GM12878 (cell line): ENCODE data around the gene ADAMTS5. TPM values are rescaled to one million over a fixed set of nuclear protein-coding genes. Genes with fewer than 3 reads are reported as not detected.

Experiments used
- ATAC-seq: fragments of 200-7000 bp; cut with Tn5 transposase; 3 replicates; pipeline ENCODE4 v1.9.1; 2020; ENCODE audit warnings: mild to moderate bottlenecking, moderate library complexity
- BruUV-seq: library from RNA; stranded (reverse); fragments of 400-500 nt; replicated peaks from 2 replicates; lab custom pipeline; 2021; lab: Mats Ljungman, UMichigan
- CTCF ChIA-PET: fragments of 300-600 bp; sonication (Branson Sonifier 250); formaldehyde crosslinking; extraction: SDS; loops from one replicate; lab custom pipeline; 2021; ENCODE audit warnings: inconsistent platforms; lab: Yijun Ruan, JAX
- POLR2A ChIA-PET: fragments of 350-600 bp; formaldehyde crosslinking; extraction: SDS; loops from one replicate; lab custom pipeline; 2021; ENCODE audit warnings: inconsistent platforms; lab: Charles Lee
- RAD21 ChIA-PET: fragments of 300-600 bp; sonication (Branson Sonifier 250); formaldehyde crosslinking; loops from one replicate; lab custom pipeline; 2023; ENCODE audit warnings: antibody characterized with exemption; ENCODE audit not compliant: unreplicated experiment; lab: Charles Lee
- SMC1A ChIA-PET: fragments of 300-600 bp; sonication (Branson Sonifier 250); formaldehyde crosslinking; loops from one replicate; lab custom pipeline; 2023; ENCODE audit not compliant: unreplicated experiment, uncharacterized antibody; lab: Charles Lee
- DNase-seq: peaks from one replicate; pipeline ENCODE4 v3.0.0-alpha.2; 2011; ENCODE audit warnings: low read depth, low spot score
- FAIRE-seq: peaks from 3 replicates; lab custom pipeline; 2011; peaks lifted over from hg19 to GRCh38; lab: Jason Lieb, UNC
- H2AFZ ChIP-seq: 2 replicates; pipeline ENCODE4 v1.6.0; 2011; ENCODE audit warnings: low read depth, low read length, control low read depth; ENCODE audit not compliant: control insufficient read depth
- H3K27ac ChIP-seq: 2 replicates; pipeline ENCODE4 v1.5.1; 2011; ENCODE audit warnings: control low read depth; ENCODE audit not compliant: control insufficient read depth, insufficient read depth
- H3K27me3 ChIP-seq, 2 experiments: replicated peaks in 1 of 2; 2 replicates each; pipeline versions ENCODE4 v1.6.0 to v1.6.1; 2011; ENCODE audit warnings: low read length in 1 of 2; ENCODE audit not compliant: control insufficient read depth in 2 of 2, insufficient read depth in 2 of 2
- H3K36me3 ChIP-seq, 2 experiments: 2 replicates each; pipeline ENCODE4 v1.5.1; 2011; ENCODE audit warnings: low read length in 1 of 2; ENCODE audit not compliant: control insufficient read depth in 2 of 2, insufficient read depth in 2 of 2
- H3K4me1 ChIP-seq: 2 replicates; pipeline ENCODE4 v1.6.1; 2011; ENCODE audit warnings: mild to moderate bottlenecking, low read length, moderate library complexity, mixed read lengths; ENCODE audit not compliant: control insufficient read depth, insufficient read depth
- H3K4me2 ChIP-seq: 2 replicates; pipeline ENCODE4 v1.6.0; 2011; ENCODE audit warnings: control low read depth; ENCODE audit not compliant: control insufficient read depth, insufficient read depth
- H3K4me3 ChIP-seq: fragments of 200-600 bp; sonication (generic); 2 replicates; pipeline ENCODE4 v1.5.1; 2016
- H3K79me2 ChIP-seq: 2 replicates; pipeline ENCODE4 v1.6.0; 2011; ENCODE audit warnings: low read length; ENCODE audit not compliant: control insufficient read depth, insufficient read depth
- H3K9ac ChIP-seq: 2 replicates; pipeline ENCODE4 v1.8.0; 2011; ENCODE audit warnings: low read length, control low read depth, mixed read lengths; ENCODE audit not compliant: control insufficient read depth, insufficient read depth
- H3K9me3 ChIP-seq: replicated peaks from 3 replicates; pipeline ENCODE4 v1.5.1; 2011; ENCODE audit warnings: mild to moderate bottlenecking, low read length; ENCODE audit not compliant: control insufficient read depth, insufficient read depth
- H4K20me1 ChIP-seq: 2 replicates; pipeline ENCODE4 v1.6.0; 2011; ENCODE audit not compliant: control insufficient read depth, insufficient read depth
- ATF3 ChIP-seq: IDR thresholded peaks from 2 replicates; pipeline ENCODE4 v1.6.1; 2011; ENCODE audit warnings: low read depth, mild to moderate bottlenecking, low read length, moderate library complexity, borderline replicate concordance; ENCODE audit errors: extremely low read depth
- ATF7 ChIP-seq: fragments of 450-650 bp; IDR thresholded peaks from 2 replicates; pipeline ENCODE4 v1.6.1; 2016; ENCODE audit warnings: low read depth, mild to moderate bottlenecking
- ELK1 ChIP-seq: IDR thresholded peaks from 2 replicates; pipeline ENCODE4 v1.6.1; 2012; ENCODE audit warnings: low read depth, low read length, improper control_type of control experiment
- IKZF2 ChIP-seq, 2 experiments: fragments of 450-650 bp; IDR thresholded peaks; 2 replicates each; pipeline ENCODE4 v1.6.1; 2017; ENCODE audit warnings: mild to moderate bottlenecking in 2 of 2, moderate library complexity in 2 of 2
- MLLT1 ChIP-seq: fragments of 450-650 bp; IDR thresholded peaks from 2 replicates; pipeline ENCODE4 v1.6.1; 2016; ENCODE audit warnings: mild to moderate bottlenecking
- NFYA ChIP-seq: IDR thresholded peaks from 2 replicates; pipeline ENCODE4 v1.6.1; 2011; ENCODE audit warnings: low read depth, mild to moderate bottlenecking, low read length, improper control_type of control experiment, borderline replicate concordance
- PAX5 ChIP-seq: IDR thresholded peaks from 2 replicates; pipeline ENCODE4 v1.6.1; 2011; ENCODE audit warnings: low read depth, low read length, borderline replicate concordance
- POLR2A ChIP-seq: IDR thresholded peaks from 2 replicates; pipeline ENCODE4 v1.6.1; 2011; ENCODE audit warnings: low read depth, mild to moderate bottlenecking, low read length
- RAD51 ChIP-seq: fragments of 450-650 bp; IDR thresholded peaks from 2 replicates; pipeline ENCODE4 v1.6.1; 2016; ENCODE audit warnings: moderate library complexity, mild to moderate bottlenecking, inconsistent platforms
- SREBF2 ChIP-seq: IDR thresholded peaks from 2 replicates; pipeline ENCODE4 v1.6.1; 2012; ENCODE audit warnings: mild to moderate bottlenecking, low read length
- TAF1 ChIP-seq: IDR thresholded peaks from 2 replicates; pipeline ENCODE4 v1.6.1; 2011; ENCODE audit warnings: mild to moderate bottlenecking, low read depth, low read length, borderline replicate concordance
- USF2 ChIP-seq: IDR thresholded peaks from 2 replicates; pipeline ENCODE4 v1.6.1; 2011; ENCODE audit warnings: low read depth, low read length, improper control_type of control experiment, borderline replicate concordance
- WRNIP1 ChIP-seq: IDR thresholded peaks from 2 replicates; pipeline ENCODE4 v1.6.1; 2011; ENCODE audit warnings: low read depth, low read length, improper control_type of control experiment, borderline replicate concordance
- ZBED1 ChIP-seq: IDR thresholded peaks from 2 replicates; pipeline ENCODE4 v1.6.1; 2016; ENCODE audit warnings: borderline replicate concordance
- WGBS: methylation state at CpG from one replicate; pipeline ENCODE4 v1.1.6; 2016; ENCODE audit warnings: low lambda C conversion rate; ENCODE audit not compliant: insufficient replicate concordance, insufficient coverage; ENCODE audit errors: missing lambda C conversion rate; 5-methylcytosine and 5-hydroxymethylcytosine counted together
- in situ Hi-C: fragments of 300-500 bp; cut with MboI; formaldehyde crosslinking; loops from 9 replicates; pipeline ENCODE4 v1.14.3; 2018; ENCODE audit warnings: mixed read lengths
- intact Hi-C: fragments of 100-400 bp; cut with micrococcal nuclease; formaldehyde crosslinking; loops from one replicate; pipeline ENCODE4 v1.14.2; 2022; ENCODE audit not compliant: unreplicated experiment
- polyA plus RNA-seq, 11 experiments: library from polyadenylated mRNA; depleted of rRNA in 4 of 11; unstranded in 6 of 11; stranded (reverse) in 5 of 11; fragments of >200 nt; fragmentation: Nextera tagmentation in 4 of 11; fragmentation: Illumina TruSeq in 1 of 11; extraction: Ambion mirVana in 4 of 11; extraction: Trizol in 1 of 11; gene quantifications; 1 replicate in 1 of 11; 2 replicates in 10 of 11; pipeline versions ENCODE4 v1.2.1 to v1.2.3, GENCODE V29; 2011 to 2016; ENCODE audit warnings: inconsistent platforms in 2 of 11, missing spikeins in 2 of 11, low read depth in 1 of 11
- total RNA-seq, 4 experiments: library from RNA; depleted of rRNA in 3 of 4; stranded (reverse); fragments of >200 nt in 3 of 4; fragmentation: Illumina TruSeq in 1 of 4; extraction: Trizol in 1 of 4; gene quantifications; 2 replicates each; pipeline versions ENCODE4 v1.2.1 to v1.2.3, GENCODE V29; 2013 to 2021

ADAMTS5 gene
- total and polyA plus RNA-seq, 10 of the 15 experiments (the other 5 are each of a cell fraction or from before 2014, with no cell fraction given): not detected

GRCh38 chr21:26934383-26934782 lies 32.5 kb downstream of the ADAMTS5 start:
- Histone ChIP-seq H3K79me2 (no peaks in the 10 kb centered on the region), H3K27me3 (no peaks in the 10 kb centered on the region), H3K9me3 (no peaks in the 10 kb centered on the region), H3K4me2 (no peak overlapping the region), H3K27ac (no peak overlapping the region), H2AFZ (no peak overlapping the region), H3K9ac (no peak overlapping the region), H4K20me1 (no peaks in the 10 kb centered on the region), H3K4me3 (no peak overlapping the region), H3K36me3 (no peaks in the 10 kb centered on the region), H3K4me1 (no peaks in the 10 kb centered on the region)
- DNase-seq: no peak
- FAIRE-seq: no peak
- CTCF ChIA-PET: no interaction called here
- WGBS: 37% methylated on average over 11 of the region's 11 CpGs
- TF ChIP-seq SREBF2 (no peak), WRNIP1 (no peak), POLR2A (no peak), USF2 (no peak), RAD51 (no peak), IKZF2 (IDR thresholded peaks at IDR 0.05) (no peak), PAX5 (no peak), ATF3 (no peak), TAF1 (no peak), ELK1 (no peak), ZBED1 (no peak), NFYA (no peak), MLLT1 (no peak), ATF7 (no peak)
- intact Hi-C loops: no loop called here
- in situ Hi-C loops: no loop called here
- no TSS peak for BruUV-seq
- RAD21 ChIA-PET: no interaction called here
- ATAC-seq: no peak
- POLR2A ChIA-PET: no interaction called here
- SMC1A ChIA-PET: no interaction called here
